ENCODE data around the gene FBXW7. TPM values are rescaled to one million over a fixed set of nuclear protein-coding genes. Genes with fewer than 3 reads are reported as not detected.

The FBXW7 gene
- polyA plus RNA-seq, 2 of the 4 experiments (the other 2 are of a cell fraction) = 7.2 to 12.5 TPM

- ATAC-seq (no peak), DNase-seq (ENCODE audit: low read depth in 1 of 2, low spot score in 1 of 2) (no peak), FAIRE-seq (no peak)
- ChIA-PET POLR2A (no interaction called here), CTCF (interaction anchor here (0.6 to 1.8 kb wide), 9 partner anchors 17 to 1001 kb away, joined by 3 to 10 read pairs (median 4); no protein-coding TSS in a partner anchor)
- no peak overlapping the region for H3K27ac ChIP-seq
- H3K9me3 ChIP-seq = no peaks in the 10 kb centered on the region
- H3K4me2 ChIP-seq = no peak overlapping the region
- TF ChIP-seq MYC (IDR thresholded peaks at IDR 0.05; ENCODE audit: borderline replicate concordance, low read length) (no peak), HES2 (IDR thresholded peaks at IDR 0.05) (no peak), RNF2 (IDR thresholded peaks at IDR 0.05; ENCODE audit: borderline replicate concordance, low read depth) (no peak), ZFP36 (IDR thresholded peaks at IDR 0.05; ENCODE audit: borderline replicate concordance, partially characterized antibody) (no peak), REST (IDR thresholded peaks at IDR 0.05) (no peak)
- no peak overlapping the region for H3K4me3 ChIP-seq
- H3K4me1 ChIP-seq = peaks cover 8% of the 10 kb centered on the region; the same call in 1 of the 3 replicates
- 91% methylated on average over 2 of the region's 2 CpGs for WGBS (ENCODE audit: missing lambda C conversion rate)
Measured at GRCh38 chr4:152455311-152455710, 80.6 kb downstream of the FBXW7 start.

GRCh38 chr4:152454398-152455011, 81.4 kb downstream of the FBXW7 start:
- TF ChIP-seq RAD21 (conservative IDR thresholded peaks at IDR 0.05 in 1 of 2, IDR thresholded peaks at IDR 0.05 in 1 of 2) = peak; percentile 68 to 72
- peak; percentile 66 for TF ChIP-seq SMC3 (IDR thresholded peaks at IDR 0.05)
- no peak for TF ChIP-seq E2F6 (IDR thresholded peaks at IDR 0.05; ENCODE audit: borderline replicate concordance, low read depth)
- no peak for TF ChIP-seq USF2 (IDR thresholded peaks at IDR 0.05)
- peak; percentile 59 for TF ChIP-seq CTCF (IDR thresholded peaks at IDR 0.05)
- no peak overlapping the region for H3K27ac ChIP-seq
- H3K4me2 ChIP-seq = no peak overlapping the region
- ChIA-PET CTCF (interaction anchor here (0.6 to 1.8 kb wide), 12 partner anchors 44 to 366 kb away, joined by 3 to 10 read pairs (median 4); no protein-coding TSS in a partner anchor), POLR2A (no interaction called here)
- no peaks in the 10 kb centered on the region for H3K9me3 ChIP-seq
- DNase-seq (ENCODE audit: low read depth in 1 of 2, low spot score in 1 of 2) (peak; percentile 10 to 12), ATAC-seq (peak in 1 of 2 experiments; percentile 30; a peak in 1 of 6 replicates), FAIRE-seq (peak; percentile 36)
- no peak overlapping the region for H3K4me3 ChIP-seq
- H3K4me1 ChIP-seq = peaks cover 8% of the 10 kb centered on the region; the same call in 1 of the 3 replicates

GRCh38 chr4:152451496-152451895, 84.4 kb downstream of the FBXW7 start:
- DNase-seq (ENCODE audit: low read depth in 1 of 2, low spot score in 1 of 2) (no peak), FAIRE-seq (no peak), ATAC-seq (no peak)
- H3K4me3 ChIP-seq = no peak overlapping the region
- H3K27ac ChIP-seq = no peak overlapping the region
- 91% methylated on average over 3 of the region's 3 CpGs for WGBS (ENCODE audit: missing lambda C conversion rate)
- H3K4me2 ChIP-seq = no peak overlapping the region
- CTCF ChIA-PET = interaction anchor here (1.0 to 3.0 kb wide), 5 partner anchors 9 to 284 kb away, joined by 3 to 10 read pairs (median 5); no protein-coding TSS in a partner anchor
- peaks cover 1% of the 10 kb centered on the region; the same call in 1 of the 3 replicates for H3K4me1 ChIP-seq
- H3K9me3 ChIP-seq = no peaks in the 10 kb centered on the region
- POLR2A ChIA-PET = no interaction called here
- TF ChIP-seq HES2 (IDR thresholded peaks at IDR 0.05) (no peak), RCOR1 (IDR thresholded peaks at IDR 0.05; ENCODE audit: low read depth, low read length) (no peak), GATA3 (IDR thresholded peaks at IDR 0.05; ENCODE audit: borderline replicate concordance) (no peak), HMGXB4 (CRISPR knock-in tag; IDR thresholded peaks at IDR 0.05; ENCODE audit: borderline replicate concordance) (no peak), ZC3H11A (IDR thresholded peaks at IDR 0.05) (no peak), RNF2 (IDR thresholded peaks at IDR 0.05; ENCODE audit: borderline replicate concordance, low read depth) (no peak), MAFK (IDR thresholded peaks at IDR 0.05; ENCODE audit: partially characterized antibody) (no peak), RAD21 (conservative IDR thresholded peaks at IDR 0.05 in 1 of 2, IDR thresholded peaks at IDR 0.05 in 1 of 2) (no peak), RFX5 (IDR thresholded peaks at IDR 0.05) (no peak), NFE2L2 (conservative IDR thresholded peaks at IDR 0.05; ENCODE audit: low read length) (no peak), PBX3 (IDR thresholded peaks at IDR 0.05) (no peak), ZSCAN20 (CRISPR knock-in tag; IDR thresholded peaks at IDR 0.05) (no peak), RARB (CRISPR knock-in tag; IDR thresholded peaks at IDR 0.05) (no peak)

Measured in A549 (cell line).